Smooth muscle cell (in vitro differentiated cells): ENCODE data around the gene NLRP3. TPM values are rescaled to one million over a fixed set of nuclear protein-coding genes. Genes with fewer than 3 reads are reported as not detected.
"Not testable (repeated sequence)": the region's sequence is repeated elsewhere in the genome, so short reads cannot be mapped to it uniquely, and the experiment has no call there.

Experiments used
- DNase-seq: peaks from one replicate; lab custom pipeline; 2025; ENCODE audit not compliant: unreplicated experiment; lab: John Stamatoyannopoulos, UW
- H2AFZ ChIP-seq: fragments of 200-600 bp; sonication (generic); 2 replicates; pipeline ENCODE4 v1.6.0; 2016; ENCODE audit warnings: antibody characterized with exemption, low read depth, mild to moderate bottlenecking
- H3F3A ChIP-seq: fragments of 200-600 bp; sonication (generic); 2 replicates; pipeline ENCODE4 v1.6.0; 2017; ENCODE audit warnings: antibody characterized with exemption, low read depth
- H3K27ac ChIP-seq: fragments of 200-600 bp; sonication (generic); 2 replicates; pipeline ENCODE4 v1.5.1; 2016; ENCODE audit warnings: low read depth, mild to moderate bottlenecking
- H3K27me3 ChIP-seq: fragments of 200-600 bp; sonication (generic); 2 replicates; pipeline ENCODE4 v1.6.1; 2016; ENCODE audit warnings: low read depth, mild to moderate bottlenecking
- H3K36me3 ChIP-seq: fragments of 200-600 bp; sonication (generic); 2 replicates; pipeline ENCODE4 v1.5.1; 2016; ENCODE audit warnings: low read depth
- H3K4me1 ChIP-seq: fragments of 200-600 bp; sonication (generic); 2 replicates; pipeline ENCODE4 v1.5.1; 2016; ENCODE audit warnings: low read depth
- H3K4me2 ChIP-seq: fragments of 200-600 bp; sonication (generic); 2 replicates; pipeline ENCODE4 v1.6.0; 2016; ENCODE audit warnings: mild to moderate bottlenecking
- H3K4me3 ChIP-seq: fragments of 200-600 bp; sonication (generic); 2 replicates; pipeline ENCODE4 v1.5.1; 2016; ENCODE audit warnings: mild to moderate bottlenecking
- H3K79me2 ChIP-seq: fragments of 200-600 bp; sonication (generic); 2 replicates; pipeline ENCODE4 v1.6.0; 2016; ENCODE audit warnings: low read depth, mild to moderate bottlenecking
- H3K9ac ChIP-seq: fragments of 200-600 bp; sonication (generic); 2 replicates; pipeline ENCODE4 v1.6.0; 2016; ENCODE audit warnings: low read depth
- H3K9me3 ChIP-seq: fragments of 200-600 bp; sonication (generic); replicated peaks from 2 replicates; pipeline ENCODE4 v1.5.1; 2016; ENCODE audit warnings: low read depth
- H4K20me1 ChIP-seq: fragments of 200-600 bp; sonication (generic); 2 replicates; pipeline ENCODE4 v1.6.0; 2016; ENCODE audit warnings: low read depth
- WGBS: methylation state at CpG from one replicate; pipeline ENCODE4 v1.1.7; 2016; ENCODE audit warnings: low lambda C conversion rate; 5-methylcytosine and 5-hydroxymethylcytosine counted together
- polyA plus RNA-seq: library from polyadenylated mRNA; unstranded; fragments of >200 nt; fragmentation: Nextera tagmentation; extraction: Ambion mirVana; gene quantifications from 2 replicates; pipeline ENCODE4 v1.2.1, GENCODE V29; 2016
- total RNA-seq: library from RNA; depleted of rRNA; stranded (reverse); fragments of >200 nt; gene quantifications from 2 replicates; pipeline ENCODE4 v1.2.3, GENCODE V29; 2014
- TF ChIP-seq, protein P1 (sequence below): fragments of 200-600 bp; sonication (generic); IDR thresholded peaks from 2 replicates; pipeline ENCODE4 v1.5.1; 2017; ENCODE audit warnings: borderline replicate concordance, mild to moderate bottlenecking, antibody characterized with exemption; ENCODE audit not compliant: insufficient read depth, poor library complexity, severe bottlenecking

NLRP3 gene
- total and polyA plus RNA-seq, 2 experiments from 2014 or later: 0.58 to 1.4 TPM

DNA sequence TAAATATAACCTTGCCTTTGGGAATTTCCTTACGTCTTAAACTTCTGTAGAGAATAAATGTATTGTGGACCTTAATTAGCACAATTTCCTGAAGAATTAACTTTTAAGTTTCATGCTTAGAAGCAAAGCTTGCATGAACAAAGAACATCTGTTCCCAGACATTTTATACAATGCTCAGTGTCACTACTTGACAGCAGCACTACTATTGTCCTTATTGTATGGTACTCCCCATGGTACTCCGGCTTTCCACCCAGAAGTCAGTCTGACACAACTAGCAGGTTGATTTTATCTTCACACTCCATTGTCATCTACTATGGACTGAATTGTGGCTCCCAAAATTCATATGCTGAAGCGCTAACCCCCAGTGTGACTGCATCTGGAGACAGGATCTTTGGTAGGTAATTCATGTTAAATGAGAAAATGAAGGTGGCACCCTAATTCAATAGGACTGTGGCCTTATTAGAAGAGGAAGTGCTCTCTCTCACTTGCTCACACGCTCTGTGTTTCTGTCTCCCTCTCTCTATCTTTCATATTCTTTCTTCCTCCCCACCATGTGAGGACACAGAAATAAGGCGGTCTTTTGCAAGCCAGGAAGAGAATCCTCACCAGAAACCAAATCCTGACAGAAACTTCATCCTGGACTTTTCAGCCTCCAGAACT is 52.6 kb downstream of the NLRP3 start:
- Histone ChIP-seq H3K27ac (no peak overlapping the region), H3K27me3 (no peaks in the 10 kb centered on the region), H3K79me2 (no peaks in the 10 kb centered on the region), H3K4me3 (no peak overlapping the region), H3K9me3 (no peaks in the 10 kb centered on the region), H2AFZ (no peak overlapping the region), H4K20me1 (no peaks in the 10 kb centered on the region), H3F3A (no peaks in the 10 kb centered on the region), H3K36me3 (no peaks in the 10 kb centered on the region), H3K4me2 (no peak overlapping the region), H3K4me1 (no peaks in the 10 kb centered on the region), H3K9ac (no peak overlapping the region)
- DNase-seq: no peak
- WGBS: 97% methylated on average over 5 of the region's 5 CpGs
- TF ChIP-seq, protein P1, sequence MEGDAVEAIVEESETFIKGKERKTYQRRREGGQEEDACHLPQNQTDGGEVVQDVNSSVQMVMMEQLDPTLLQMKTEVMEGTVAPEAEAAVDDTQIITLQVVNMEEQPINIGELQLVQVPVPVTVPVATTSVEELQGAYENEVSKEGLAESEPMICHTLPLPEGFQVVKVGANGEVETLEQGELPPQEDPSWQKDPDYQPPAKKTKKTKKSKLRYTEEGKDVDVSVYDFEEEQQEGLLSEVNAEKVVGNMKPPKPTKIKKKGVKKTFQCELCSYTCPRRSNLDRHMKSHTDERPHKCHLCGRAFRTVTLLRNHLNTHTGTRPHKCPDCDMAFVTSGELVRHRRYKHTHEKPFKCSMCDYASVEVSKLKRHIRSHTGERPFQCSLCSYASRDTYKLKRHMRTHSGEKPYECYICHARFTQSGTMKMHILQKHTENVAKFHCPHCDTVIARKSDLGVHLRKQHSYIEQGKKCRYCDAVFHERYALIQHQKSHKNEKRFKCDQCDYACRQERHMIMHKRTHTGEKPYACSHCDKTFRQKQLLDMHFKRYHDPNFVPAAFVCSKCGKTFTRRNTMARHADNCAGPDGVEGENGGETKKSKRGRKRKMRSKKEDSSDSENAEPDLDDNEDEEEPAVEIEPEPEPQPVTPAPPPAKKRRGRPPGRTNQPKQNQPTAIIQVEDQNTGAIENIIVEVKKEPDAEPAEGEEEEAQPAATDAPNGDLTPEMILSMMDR: no peak

DNA sequence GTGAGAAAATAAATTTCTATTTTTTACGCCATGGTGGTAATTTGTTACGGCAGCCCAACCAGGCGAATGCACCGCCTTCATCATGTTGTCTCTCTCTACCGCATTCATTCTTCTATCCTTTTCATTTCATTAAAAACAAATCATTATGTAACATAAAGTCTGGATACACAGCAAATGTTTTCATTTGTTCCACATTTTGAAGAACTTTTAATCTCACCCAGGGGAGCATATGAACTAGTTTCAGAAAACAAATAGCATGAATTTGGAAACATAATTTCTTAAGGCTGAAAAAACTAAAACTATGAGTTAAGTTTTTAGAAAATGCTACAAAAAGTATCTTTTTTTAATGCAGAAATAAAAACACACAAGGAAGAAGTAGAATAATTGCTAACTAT is 53.2 kb downstream of the NLRP3 start:
- H3K79me2 ChIP-seq: no peaks in the 10 kb centered on the region
- H4K20me1 ChIP-seq: no peaks in the 10 kb centered on the region
- no peak overlapping the region for H3K4me2 ChIP-seq
- H3F3A ChIP-seq: no peaks in the 10 kb centered on the region
- no peak overlapping the region for H3K9ac ChIP-seq
- H3K4me1 ChIP-seq: no peaks in the 10 kb centered on the region
- TF ChIP-seq, protein P1: no peak
- H3K27me3 ChIP-seq: no peaks in the 10 kb centered on the region
- no peak for DNase-seq
- H3K27ac ChIP-seq: no peak overlapping the region
- no peak overlapping the region for H2AFZ ChIP-seq
- H3K4me3 ChIP-seq: no peak overlapping the region
- H3K36me3 ChIP-seq: no peaks in the 10 kb centered on the region
- 97% methylated on average over 5 of the region's 5 CpGs for WGBS
- H3K9me3 ChIP-seq: no peaks in the 10 kb centered on the region

DNA sequence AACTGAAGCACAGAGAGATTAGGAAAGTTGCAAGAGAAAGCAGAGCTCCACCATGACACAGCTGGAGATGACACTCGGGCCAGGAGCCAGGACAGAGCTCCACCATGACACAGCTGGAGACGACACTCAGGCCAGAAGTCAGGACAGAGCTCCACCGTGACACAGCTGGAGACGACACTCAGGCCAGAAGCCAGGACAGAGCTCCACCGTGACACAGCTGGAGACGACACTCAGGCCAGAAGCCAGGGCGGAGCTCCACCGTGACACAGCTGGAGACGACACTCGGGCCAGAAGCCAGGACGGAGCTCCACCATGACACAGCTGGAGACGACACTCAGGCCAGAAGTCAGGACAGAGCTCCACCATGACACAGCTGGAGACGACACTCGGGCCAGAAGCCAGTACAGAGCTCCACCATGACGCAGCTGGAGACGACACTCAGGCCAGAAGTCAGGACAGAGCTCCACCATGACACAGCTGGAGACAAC is 55.0 kb downstream of the NLRP3 start:
- H3K79me2 ChIP-seq, H3K9ac ChIP-seq, H3K4me2 ChIP-seq, H3K4me1 ChIP-seq, H3K9me3 ChIP-seq, H3K36me3 ChIP-seq, H3F3A ChIP-seq, H4K20me1 ChIP-seq, H2AFZ ChIP-seq, DNase-seq, H3K4me3 ChIP-seq, H3K27me3 ChIP-seq, H3K27ac ChIP-seq: not testable (repeated sequence)
- 79% methylated on average over 16 of the region's 16 CpGs for WGBS

DNA sequence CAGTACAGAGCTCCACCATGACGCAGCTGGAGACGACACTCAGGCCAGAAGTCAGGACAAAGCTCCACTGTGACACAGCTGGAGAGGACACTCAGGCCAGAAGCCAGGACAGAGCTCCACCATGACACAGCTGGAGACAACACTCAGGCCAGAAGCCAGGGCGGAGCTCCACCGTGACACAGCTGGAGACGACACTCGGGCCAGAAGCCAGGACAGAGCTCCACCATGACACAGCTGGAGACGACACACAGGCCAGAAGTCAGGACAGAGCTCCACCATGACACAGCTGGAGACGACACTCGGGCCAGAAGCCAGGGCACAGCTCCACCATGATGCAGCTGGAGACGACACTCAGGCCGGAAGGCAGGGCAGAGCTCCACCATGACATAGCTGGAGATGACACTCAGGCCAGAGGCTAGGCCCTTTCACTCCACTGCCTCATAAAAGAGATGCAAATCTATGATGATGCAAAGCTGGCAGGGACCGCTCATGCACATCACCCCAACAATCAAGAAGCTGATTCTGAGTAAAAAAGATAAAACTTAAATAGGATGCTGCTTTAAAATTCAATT is 55.6 kb downstream of the NLRP3 start:
- Histone ChIP-seq H2AFZ (no peak overlapping the region), H3K9me3 (no peaks in the 10 kb centered on the region), H4K20me1 (no peaks in the 10 kb centered on the region), H3K27me3 (no peaks in the 10 kb centered on the region), H3K4me2 (no peak overlapping the region), H3K4me1 (no peaks in the 10 kb centered on the region), H3K27ac (no peak overlapping the region), H3K9ac (no peak overlapping the region), H3F3A (no peaks in the 10 kb centered on the region), H3K4me3 (no peak overlapping the region), H3K79me2 (no peaks in the 10 kb centered on the region), H3K36me3 (no peaks in the 10 kb centered on the region)
- DNase-seq: no peak
- 86% methylated on average over 12 of the region's 12 CpGs for WGBS
- TF ChIP-seq, protein P1: no peak
